ELF-1 (cell line): Measurements from ENCODE around the gene CCDC167.
A peak's percentile ranks its signal among the peaks of the same experiment; 100 is the strongest.
"Not testable (repeated sequence)": the region's sequence is repeated elsewhere in the genome, so short reads cannot be mapped to it uniquely, and the experiment has no call there.

Experiments
- DNase-seq: peaks from one replicate; pipeline ENCODE4 v3.0.0-alpha.2; 2016; ENCODE audit warnings: low read depth, low spot score

Gene CCDC167

GRCh38 chr6:37473364-37474095 is 26.2 kb downstream of the CCDC167 start:
- no peak for DNase-seq

GRCh38 chr6:37467718-37468117 is 32.0 kb downstream of the CCDC167 start:
- DNase-seq: no peak

GRCh38 chr6:37463110-37463509 is 36.6 kb downstream of the CCDC167 start:
- no peak for DNase-seq

- no peak for DNase-seq
Observed at GRCh38 chr6:37460805-37461204, 38.9 kb downstream of the CCDC167 start.

DNA sequence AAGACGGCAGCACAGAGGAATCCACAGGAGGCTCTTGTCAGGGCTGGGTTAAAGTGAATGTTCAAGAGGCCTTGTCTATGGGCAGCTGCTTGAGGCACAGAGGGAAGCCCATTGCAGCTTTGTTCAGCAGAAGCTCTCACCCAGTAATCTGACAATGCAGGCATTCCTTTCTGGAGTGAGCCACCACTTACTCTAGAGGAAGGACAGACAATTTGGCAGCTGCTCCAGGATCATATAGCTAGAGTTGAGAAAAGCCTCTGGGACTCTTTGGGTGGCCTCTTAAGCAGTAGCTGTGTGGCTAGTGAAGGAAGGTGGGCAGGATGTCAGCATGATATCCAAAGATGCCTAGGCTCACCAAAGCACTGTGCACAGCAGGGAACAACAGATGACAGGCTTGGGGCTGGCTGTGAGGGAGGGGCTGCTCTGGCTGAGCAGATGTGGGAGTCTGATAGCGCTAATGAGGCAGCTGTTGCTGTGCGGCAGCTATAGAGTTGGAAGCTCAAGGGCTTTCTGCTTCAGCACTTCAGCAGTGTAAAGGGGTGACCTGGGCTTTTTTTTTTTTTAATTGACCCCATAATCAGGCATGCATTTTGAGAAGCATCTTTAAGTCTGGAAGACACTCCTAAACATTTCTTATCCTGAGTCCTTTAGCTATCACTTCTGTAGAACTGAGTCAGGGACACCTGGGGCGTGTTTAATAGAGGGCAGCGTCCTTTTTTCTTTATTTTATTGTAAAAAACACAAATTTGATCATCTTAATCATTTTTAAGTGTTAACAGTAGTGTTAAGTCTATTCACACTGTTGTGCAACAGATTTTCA is 39.5 kb downstream of the CCDC167 start:
- DNase-seq: peak; percentile 67

DNA sequence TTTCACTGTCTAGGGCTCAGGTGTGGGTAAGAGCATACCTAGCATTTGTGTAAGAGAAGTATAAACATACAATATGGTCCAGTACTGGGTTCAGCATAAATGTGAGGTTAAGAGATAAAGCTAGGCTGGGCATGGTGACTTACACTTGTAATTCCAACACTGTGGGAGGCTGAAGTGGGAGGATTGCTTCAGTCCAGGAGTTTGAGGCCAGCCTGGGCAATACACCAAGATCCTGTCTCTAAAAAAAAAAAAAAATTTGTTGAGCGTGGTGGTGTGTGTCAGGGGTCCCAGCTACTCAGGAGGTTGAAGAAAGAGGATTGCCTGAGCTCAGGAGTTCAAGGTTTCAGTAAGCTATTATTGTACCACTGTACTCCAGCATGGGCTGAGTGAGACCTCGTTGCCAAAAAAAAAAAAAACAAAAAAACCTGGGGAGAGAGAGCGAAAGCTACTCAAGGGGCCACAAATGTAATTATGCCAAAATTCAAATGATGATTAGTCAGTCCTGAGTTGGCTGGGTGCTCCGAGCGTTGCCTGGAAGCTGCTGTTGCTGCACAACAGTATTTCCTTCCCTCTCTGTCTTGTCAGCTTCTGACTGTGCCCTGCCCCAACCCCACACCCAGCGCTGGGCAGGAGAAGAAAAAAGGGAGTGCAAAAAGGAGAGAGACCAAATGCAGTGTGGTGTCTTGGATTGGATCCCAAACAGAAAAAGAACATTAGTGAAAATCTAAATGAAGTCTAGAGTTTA is 42.7 kb downstream of the CCDC167 start:
- no peak for DNase-seq

- no peak for DNase-seq
Observed at GRCh38 chr6:37456126-37456525, 43.6 kb downstream of the CCDC167 start.

DNA sequence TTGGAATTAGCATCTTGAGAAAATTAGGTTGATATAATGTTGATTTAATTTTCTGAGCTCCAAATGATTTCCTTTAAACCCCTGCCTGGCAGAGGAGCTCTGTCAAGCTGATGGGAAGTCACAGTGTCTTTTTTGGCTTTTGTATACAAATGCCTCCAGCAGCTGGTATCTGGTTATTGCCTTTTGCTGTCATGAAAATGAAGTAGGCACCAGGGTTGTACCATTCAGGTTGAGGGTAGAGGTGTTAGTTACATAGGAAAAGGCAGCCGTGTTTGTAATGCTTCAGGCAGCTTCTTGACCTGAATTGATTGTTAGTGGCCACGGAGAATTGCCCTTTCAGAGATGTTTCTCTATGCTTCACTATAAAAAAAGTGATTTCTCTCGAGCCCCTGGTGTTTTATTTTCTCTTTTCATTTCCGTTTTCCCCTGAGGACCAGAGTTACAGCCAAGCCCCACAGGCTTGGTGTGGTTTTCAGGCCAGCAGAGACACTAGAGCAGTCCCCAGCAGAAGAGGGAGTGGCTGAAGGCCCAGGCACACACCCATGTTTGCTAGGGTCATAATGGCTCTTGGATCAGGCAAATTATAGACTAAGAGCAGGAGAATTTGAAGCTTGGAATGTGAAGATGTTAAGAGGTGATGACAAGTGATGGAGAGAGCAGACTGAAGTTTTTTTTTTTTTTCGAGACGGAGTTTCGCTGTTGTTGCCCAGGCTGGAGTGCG is 45.1 kb downstream of the CCDC167 start:
- DNase-seq: no peak

- DNase-seq: no peak
Observed at GRCh38 chr6:37452522-37452921, 47.2 kb downstream of the CCDC167 start.

GRCh38 chr6:37451441-37452193 is 48.1 kb downstream of the CCDC167 start:
- DNase-seq: no peak

- no peak for DNase-seq
Observed at GRCh38 chr6:37449984-37450383, 49.7 kb downstream of the CCDC167 start.

DNA sequence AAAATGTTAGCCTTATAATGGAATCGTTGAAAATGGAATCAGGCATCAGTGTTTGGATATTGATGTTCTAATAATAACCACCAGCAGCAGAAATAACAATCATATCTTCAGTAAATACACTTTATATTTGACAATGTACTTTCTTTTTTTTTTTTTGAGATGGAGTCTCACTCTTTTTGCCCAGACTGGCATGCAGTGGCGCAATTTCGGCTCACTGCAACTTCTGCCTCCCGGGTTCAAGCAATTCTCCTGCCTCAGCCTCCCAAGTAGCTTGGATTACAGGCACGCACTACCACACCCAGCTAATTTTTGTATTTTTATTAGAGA is 56.5 kb downstream of the CCDC167 start:
- not testable (repeated sequence) for DNase-seq

GRCh38 chr6:37442416-37443215 is 57.1 kb downstream of the CCDC167 start:
- no peak for DNase-seq

DNA sequence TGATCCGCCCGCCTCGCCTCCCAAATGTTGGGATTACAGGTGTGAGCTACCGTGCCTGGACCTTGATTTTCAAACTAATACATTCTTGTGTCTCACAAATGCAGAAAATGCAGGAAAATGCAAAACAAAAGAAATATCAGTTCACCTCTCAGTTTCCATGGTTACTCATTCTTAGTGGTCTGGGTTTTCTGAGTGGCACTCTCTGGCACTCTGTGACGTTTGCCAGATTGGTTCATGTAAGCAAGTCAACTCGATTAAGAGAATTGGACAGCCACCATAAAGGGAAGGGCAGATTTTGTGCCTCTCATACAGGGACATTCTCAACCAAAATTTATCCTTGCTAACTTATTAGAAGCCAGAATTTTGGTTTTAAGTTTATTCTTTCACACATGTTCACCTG is 58.0 kb downstream of the CCDC167 start:
- DNase-seq: no peak

DNA sequence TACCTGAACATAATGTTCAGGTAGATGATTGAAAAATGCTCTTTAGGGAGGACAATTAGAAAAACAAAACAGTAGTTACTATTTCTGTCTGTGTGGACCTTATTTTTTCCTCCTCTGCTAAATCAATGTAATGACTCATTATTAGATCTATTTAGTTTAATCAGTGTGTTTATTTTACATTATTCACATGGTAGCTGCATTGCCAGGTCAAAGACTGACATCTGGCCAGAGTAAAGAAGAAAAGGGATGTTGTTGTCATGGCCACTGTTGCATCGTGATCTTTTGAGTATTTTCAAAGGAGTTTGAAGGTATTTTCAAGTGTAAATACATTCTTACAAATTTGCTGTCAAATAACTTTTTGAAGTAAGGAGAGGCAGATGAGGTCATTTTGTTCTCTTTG is 60.8 kb downstream of the CCDC167 start:
- no peak for DNase-seq

DNA sequence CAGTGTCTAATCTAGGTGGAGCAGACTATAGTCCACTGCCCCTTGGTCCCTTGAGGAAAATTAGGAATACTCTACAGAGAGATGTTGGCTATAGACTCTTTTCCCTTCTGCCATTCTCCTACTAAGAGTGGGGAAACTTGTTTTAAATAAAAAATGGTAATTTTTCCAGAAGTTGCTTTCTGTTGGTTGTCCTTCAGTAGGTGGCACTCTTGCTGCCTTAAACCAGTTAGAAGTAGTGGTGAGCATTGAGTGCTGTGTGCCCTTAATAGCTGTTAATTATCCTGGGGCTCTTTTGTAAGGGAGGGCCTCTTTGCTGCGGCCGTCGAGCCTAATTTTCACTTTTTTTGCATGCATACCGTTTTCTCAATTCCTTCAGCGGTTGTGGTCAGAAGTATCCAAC is 63.9 kb downstream of the CCDC167 start:
- DNase-seq: no peak

DNA sequence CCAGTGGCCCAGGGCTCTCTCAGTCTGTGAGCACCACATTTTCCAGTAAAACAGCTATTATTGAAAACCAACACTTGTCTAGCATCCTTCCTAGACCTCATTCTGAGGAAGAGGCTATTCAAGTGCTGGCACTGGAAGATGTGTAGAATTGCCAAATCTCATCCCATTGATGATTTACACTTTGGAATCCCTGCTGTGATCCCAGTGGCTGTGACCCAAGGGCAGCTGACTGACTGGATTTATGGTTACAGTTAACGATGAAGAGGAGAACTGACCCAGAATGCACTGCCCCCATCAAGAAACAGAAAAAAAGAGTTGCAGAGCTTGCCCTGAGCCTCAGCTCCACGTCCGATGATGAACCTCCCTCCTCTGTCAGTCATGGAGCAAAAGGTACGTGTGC is 64.3 kb downstream of the CCDC167 start:
- DNase-seq: no peak

GRCh38 chr6:37433657-37434271 is 65.9 kb downstream of the CCDC167 start:
- DNase-seq: peak; percentile 22
